ENCODE measurements around the gene PALMD. TPM values are rescaled to one million over a fixed set of nuclear protein-coding genes. Genes with fewer than 3 reads are reported as not detected.

Gene PALMD
- total RNA-seq, 1 donor from 2014 or later, result 18.8 TPM

- TF ChIP-seq, protein P1, sequence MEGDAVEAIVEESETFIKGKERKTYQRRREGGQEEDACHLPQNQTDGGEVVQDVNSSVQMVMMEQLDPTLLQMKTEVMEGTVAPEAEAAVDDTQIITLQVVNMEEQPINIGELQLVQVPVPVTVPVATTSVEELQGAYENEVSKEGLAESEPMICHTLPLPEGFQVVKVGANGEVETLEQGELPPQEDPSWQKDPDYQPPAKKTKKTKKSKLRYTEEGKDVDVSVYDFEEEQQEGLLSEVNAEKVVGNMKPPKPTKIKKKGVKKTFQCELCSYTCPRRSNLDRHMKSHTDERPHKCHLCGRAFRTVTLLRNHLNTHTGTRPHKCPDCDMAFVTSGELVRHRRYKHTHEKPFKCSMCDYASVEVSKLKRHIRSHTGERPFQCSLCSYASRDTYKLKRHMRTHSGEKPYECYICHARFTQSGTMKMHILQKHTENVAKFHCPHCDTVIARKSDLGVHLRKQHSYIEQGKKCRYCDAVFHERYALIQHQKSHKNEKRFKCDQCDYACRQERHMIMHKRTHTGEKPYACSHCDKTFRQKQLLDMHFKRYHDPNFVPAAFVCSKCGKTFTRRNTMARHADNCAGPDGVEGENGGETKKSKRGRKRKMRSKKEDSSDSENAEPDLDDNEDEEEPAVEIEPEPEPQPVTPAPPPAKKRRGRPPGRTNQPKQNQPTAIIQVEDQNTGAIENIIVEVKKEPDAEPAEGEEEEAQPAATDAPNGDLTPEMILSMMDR (IDR thresholded peaks at IDR 0.05), result no peak
- Histone ChIP-seq H3K27me3 (ENCODE audit: low read depth) (no peaks in the 10 kb centered on the region), H3K4me3 (no peak overlapping the region), H3K36me3 (peaks cover 16% of the 10 kb centered on the region), H3K9me3 (no peaks in the 10 kb centered on the region), H3K4me1 (peaks cover 30% of the 10 kb centered on the region), H3K27ac (no peak overlapping the region)
- DNase-seq, result no peak
- no peak for ATAC-seq
- intact Hi-C loops (cut with DNase I), result no loop called here
Measured at GRCh38 chr1:99665212-99665611, 19.3 kb downstream of the PALMD start.

DNA sequence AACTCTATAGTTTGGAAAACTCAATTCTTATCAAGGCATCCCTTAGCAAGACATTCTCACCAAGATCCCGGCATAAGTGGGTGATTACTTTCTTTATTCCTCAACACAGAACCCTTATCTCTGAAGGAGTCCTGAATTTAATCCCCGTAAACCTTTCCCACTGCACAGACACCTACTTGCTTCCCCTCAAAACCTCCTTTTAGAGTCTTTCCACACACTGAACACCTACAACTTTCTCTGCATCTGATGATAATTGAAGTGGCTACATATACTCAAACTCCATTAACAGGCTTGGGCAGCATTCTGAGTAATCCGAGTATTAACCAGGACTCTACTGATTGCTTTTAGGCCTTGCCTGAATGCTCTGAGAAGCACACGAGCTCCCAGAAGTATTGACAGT is 23.5 kb downstream of the PALMD start:
- intact Hi-C loops (cut with DNase I), result no loop called here
- TF ChIP-seq, protein P1 (IDR thresholded peaks at IDR 0.05), result no peak
- ATAC-seq, result no peak

GRCh38 chr1:99669821-99670220 is 23.9 kb downstream of the PALMD start:
- ATAC-seq, result no peak
- Histone ChIP-seq H3K4me3 (no peak overlapping the region), H3K9me3 (no peaks in the 10 kb centered on the region), H3K4me1 (peaks cover 15% of the 10 kb centered on the region), H3K36me3 (peaks cover 13% of the 10 kb centered on the region), H3K27me3 (ENCODE audit: low read depth) (no peaks in the 10 kb centered on the region), H3K27ac (no peak overlapping the region)
- TF ChIP-seq, protein P1 (IDR thresholded peaks at IDR 0.05), result no peak
- intact Hi-C loops (cut with DNase I), result no loop called here
- DNase-seq, result no peak

More for the DNA sequence above, 23.5 kb downstream of the PALMD start:
- H3K4me3 ChIP-seq, result no peak overlapping the region
- peaks cover 15% of the 10 kb centered on the region for H3K4me1 ChIP-seq
- no peaks in the 10 kb centered on the region for H3K9me3 ChIP-seq
- DNase-seq, result no peak
- H3K36me3 ChIP-seq, result peaks cover 13% of the 10 kb centered on the region
- no peak overlapping the region for H3K27ac ChIP-seq
- H3K27me3 ChIP-seq (ENCODE audit: low read depth), result no peaks in the 10 kb centered on the region

DNA sequence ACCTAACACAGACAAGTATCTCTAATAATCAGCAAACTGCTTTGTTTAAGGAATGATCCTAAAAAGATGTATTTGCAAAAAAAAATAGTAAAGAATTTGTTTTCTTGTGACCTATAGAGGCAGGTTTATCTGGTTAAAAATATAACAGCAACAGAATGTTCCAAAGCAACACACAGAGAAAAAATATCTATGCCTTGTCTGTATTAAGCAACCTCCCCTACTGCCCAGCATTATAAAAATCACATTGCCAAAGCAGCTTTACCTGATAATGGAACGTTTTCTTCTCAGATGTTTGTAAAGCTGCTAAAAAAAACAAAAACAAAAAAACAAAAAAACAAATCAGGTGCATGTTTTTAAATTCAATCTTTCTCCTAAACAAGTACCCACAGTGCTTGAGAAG is 24.7 kb downstream of the PALMD start:
- H3K27me3 ChIP-seq (ENCODE audit: low read depth), result no peaks in the 10 kb centered on the region
- no peak for ATAC-seq
- H3K9me3 ChIP-seq, result no peaks in the 10 kb centered on the region
- intact Hi-C loops (cut with DNase I), result no loop called here
- DNase-seq, result no peak
- TF ChIP-seq, protein P1 (IDR thresholded peaks at IDR 0.05), result no peak
- H3K4me3 ChIP-seq, result no peak overlapping the region
- H3K36me3 ChIP-seq, result peaks cover 13% of the 10 kb centered on the region
- peaks cover 15% of the 10 kb centered on the region for H3K4me1 ChIP-seq
- no peak overlapping the region for H3K27ac ChIP-seq

DNA sequence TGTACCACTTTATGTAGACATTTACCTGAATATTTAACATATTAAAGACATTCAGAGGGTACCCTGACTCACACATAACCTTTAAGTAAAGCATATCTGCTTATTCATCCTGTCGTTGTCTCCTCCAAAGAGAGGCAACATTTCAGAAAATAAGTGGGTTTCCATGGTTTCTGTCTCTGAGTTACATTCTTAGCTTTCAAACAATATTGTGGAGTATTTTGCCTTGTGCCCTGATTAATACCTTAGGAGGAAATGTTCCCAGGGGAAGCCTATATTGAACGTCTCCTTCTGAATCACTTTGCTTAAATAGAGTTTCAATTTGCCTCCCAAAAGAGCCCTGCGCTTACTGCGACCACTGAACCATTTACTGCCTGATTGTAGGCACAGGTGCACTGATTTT is 26.1 kb downstream of the PALMD start:
- peaks cover 15% of the 10 kb centered on the region for H3K4me1 ChIP-seq
- H3K4me3 ChIP-seq, result no peak overlapping the region
- peaks cover 13% of the 10 kb centered on the region for H3K36me3 ChIP-seq
- H3K27me3 ChIP-seq (ENCODE audit: low read depth), result no peaks in the 10 kb centered on the region
- intact Hi-C loops (cut with DNase I), result no loop called here
- H3K9me3 ChIP-seq, result no peaks in the 10 kb centered on the region
- no peak overlapping the region for H3K27ac ChIP-seq
- TF ChIP-seq, protein P1 (IDR thresholded peaks at IDR 0.05), result no peak
- ATAC-seq, result no peak
- no peak for DNase-seq
